Measurements from ENCODE around the gene ZNF644. TPM values are rescaled to one million over a fixed set of nuclear protein-coding genes. Genes with fewer than 3 reads are reported as not detected.
A peak's percentile ranks its signal among the peaks of the same experiment; 100 is the strongest.

The ZNF644 gene
- total RNA-seq (2021) (36.5 and 37.9 TPM in 2 replicates), Bru-seq, nascent RNA (percentile 96 among the genes with signal in this experiment), BruChase-seq, experiment 1, labeled RNA remaining after a 2-hour chase (percentile 92 among the genes with signal in this experiment), BruChase-seq, experiment 2, labeled RNA remaining after a 6-hour chase (percentile 73 among the genes with signal in this experiment)
- long read RNA-seq, full-length matches to known transcripts: 10 of 19 reads
- long read RNA-seq, partial matches to known transcripts: 3 of 19 reads
- long read RNA-seq, other reads (novel, unspliced or antisense): 6 of 19 reads

DNA sequence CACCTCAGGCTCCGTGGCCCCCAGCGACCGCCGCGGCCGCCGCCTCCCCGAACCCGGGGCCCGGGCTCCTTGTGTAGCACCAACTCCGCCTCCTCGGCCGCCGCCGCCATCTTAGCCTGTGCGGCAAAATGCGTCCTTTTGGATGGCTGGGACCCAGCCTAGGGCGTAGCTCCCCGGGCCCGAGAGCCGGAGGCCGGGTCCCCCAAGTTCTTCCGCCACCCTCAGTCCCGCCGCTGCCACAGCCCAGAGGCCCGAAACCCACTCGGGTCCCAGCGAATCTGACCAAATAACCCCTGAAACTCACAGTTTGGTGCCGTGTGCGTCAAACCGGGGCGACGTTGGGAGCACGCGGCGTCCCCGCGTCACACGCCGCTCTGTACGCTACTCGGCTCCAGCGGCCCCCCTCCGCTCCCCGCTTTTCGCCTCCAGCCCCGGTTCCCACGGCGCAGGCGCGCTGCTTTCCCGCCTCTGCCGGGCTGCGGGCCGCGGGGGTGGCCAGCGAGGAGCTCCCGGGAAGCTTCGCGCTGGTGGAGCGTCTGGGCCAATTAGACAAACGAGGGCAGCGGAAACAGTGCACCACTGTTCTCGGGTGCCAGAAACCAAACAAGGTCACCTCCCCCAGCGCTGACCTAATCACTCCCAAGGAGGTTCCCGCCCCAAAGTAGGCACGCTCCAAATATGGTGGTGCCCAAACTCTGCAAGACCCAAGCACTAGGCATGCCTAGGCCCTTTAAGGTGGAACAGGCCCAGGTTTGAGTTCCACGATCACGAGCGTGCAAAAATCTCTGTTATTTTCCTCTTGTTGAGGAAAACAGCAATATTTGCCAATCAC lies at the start of gene ZNF644:
TSS of gene ZNF644 (minus strand) at position 350 of the 832 bp plus-strand sequence. CDS start 39,682 bp downstream, outside the sequence.
- Histone ChIP-seq H3K9me3 (ENCODE audit: insufficient read depth, low read depth) (no peaks in the 10 kb centered on the region), H3K36me3 (ENCODE audit: low read depth) (peaks cover 36% of the 10 kb centered on the region), H2AFZ (peak within 1 kb of the TSS; percentile 85), H3K4me2 (peak within 1 kb of the TSS; percentile 83), H3K27ac (peak within 1 kb of the TSS; percentile 98), H3K9me2 (ENCODE audit: insufficient read depth) (no peaks in the 10 kb centered on the region), H3K4me1 (replicated peaks; ENCODE audit: insufficient read depth) (peaks cover 50% of the 10 kb centered on the region), H3K79me2 (ENCODE audit: low read depth) (peaks cover 56% of the 10 kb centered on the region), H4K20me1 (ENCODE audit: insufficient read depth) (peaks cover 25% of the 10 kb centered on the region), H3K27me3 (ENCODE audit: insufficient read depth, low read depth) (no peaks in the 10 kb centered on the region), H3F3A (ENCODE audit: insufficient read depth, low read depth) (peaks cover 25% of the 10 kb centered on the region; the same call in 1 of the 2 replicates), H3K4me3 (peak within 1 kb of the TSS; percentile 74)
- no peak for TF ChIP-seq EZH2 (IDR thresholded peaks at IDR 0.05; ENCODE audit: low read depth)
- TF ChIP-seq, protein P1, sequence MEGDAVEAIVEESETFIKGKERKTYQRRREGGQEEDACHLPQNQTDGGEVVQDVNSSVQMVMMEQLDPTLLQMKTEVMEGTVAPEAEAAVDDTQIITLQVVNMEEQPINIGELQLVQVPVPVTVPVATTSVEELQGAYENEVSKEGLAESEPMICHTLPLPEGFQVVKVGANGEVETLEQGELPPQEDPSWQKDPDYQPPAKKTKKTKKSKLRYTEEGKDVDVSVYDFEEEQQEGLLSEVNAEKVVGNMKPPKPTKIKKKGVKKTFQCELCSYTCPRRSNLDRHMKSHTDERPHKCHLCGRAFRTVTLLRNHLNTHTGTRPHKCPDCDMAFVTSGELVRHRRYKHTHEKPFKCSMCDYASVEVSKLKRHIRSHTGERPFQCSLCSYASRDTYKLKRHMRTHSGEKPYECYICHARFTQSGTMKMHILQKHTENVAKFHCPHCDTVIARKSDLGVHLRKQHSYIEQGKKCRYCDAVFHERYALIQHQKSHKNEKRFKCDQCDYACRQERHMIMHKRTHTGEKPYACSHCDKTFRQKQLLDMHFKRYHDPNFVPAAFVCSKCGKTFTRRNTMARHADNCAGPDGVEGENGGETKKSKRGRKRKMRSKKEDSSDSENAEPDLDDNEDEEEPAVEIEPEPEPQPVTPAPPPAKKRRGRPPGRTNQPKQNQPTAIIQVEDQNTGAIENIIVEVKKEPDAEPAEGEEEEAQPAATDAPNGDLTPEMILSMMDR (conservative IDR thresholded peaks at IDR 0.05): no peak
- intact Hi-C loops (cut with micrococcal nuclease; ENCODE audit: unreplicated experiment): loop anchor here (5.0 to 10.0 kb wide), 2 partner anchors 70 to 143 kb away; no protein-coding TSS in a partner anchor
- TSS peak; percentile 83 for BruUV-seq (replicated peaks)
- CTCF ChIA-PET: interaction anchor here (0.6 kb wide), 1 partner anchor 35 kb away, joined by 8 read pairs; no protein-coding TSS in a partner anchor
- DNase-seq: peak; percentile 85 to 92
- POLR2A ChIA-PET (ENCODE audit: unreplicated experiment): interaction anchor here (0.5 to 1.0 kb wide), 10 partner anchors 9 to 1117 kb away, joined by 3 to 18 read pairs (median 4); no protein-coding TSS in a partner anchor

DNA sequence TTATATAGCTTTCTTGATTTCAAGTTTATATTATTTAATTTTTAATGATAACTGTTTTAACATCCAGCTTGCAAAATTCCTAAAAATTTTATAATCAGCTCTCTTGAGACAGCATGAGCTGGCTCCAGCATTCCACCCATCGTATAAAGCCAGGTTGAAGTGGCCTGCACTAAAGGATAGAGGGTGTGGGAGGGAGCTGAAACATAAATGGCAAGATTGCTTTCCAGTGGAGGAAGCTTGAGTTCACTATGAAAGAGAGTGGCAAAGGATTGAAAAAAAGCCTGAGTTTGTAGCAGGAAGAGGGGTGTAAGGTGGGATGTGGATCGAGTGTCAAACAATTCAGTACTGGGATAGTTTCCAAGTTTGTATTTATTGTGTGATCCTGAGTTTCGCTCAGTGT lies 48.5 kb upstream of the ZNF644 start:
- CTCF ChIA-PET: interaction anchor here (0.6 kb wide), 1 partner anchor 47 kb away, joined by 3 read pairs; no protein-coding TSS in a partner anchor

DNA sequence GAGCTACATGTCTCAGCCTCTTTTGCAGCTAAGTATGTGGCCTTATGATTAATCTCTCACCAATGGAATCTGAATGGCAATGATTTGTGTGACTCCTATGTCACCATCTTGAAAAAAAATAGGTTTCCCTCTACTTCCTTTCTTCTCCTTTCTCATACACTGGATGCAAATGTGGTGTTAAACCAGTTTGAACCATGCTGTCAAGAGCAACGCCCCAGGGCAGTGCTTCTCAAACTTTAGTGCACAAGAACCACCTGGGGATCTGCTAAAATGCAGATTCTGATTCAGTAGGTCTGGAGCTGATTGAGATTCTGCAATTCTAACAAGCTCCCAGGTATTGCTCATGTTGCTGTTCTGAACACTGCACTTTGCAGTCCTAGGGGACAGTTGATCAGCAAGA lies 44.7 kb upstream of the ZNF644 start:
- no peaks in the 10 kb centered on the region for H3K36me3 ChIP-seq (ENCODE audit: low read depth)
- no peaks in the 10 kb centered on the region for H3K27me3 ChIP-seq (ENCODE audit: insufficient read depth, low read depth)
- no peak for DNase-seq
- no peak overlapping the region for H3K4me3 ChIP-seq
- no peak overlapping the region for H2AFZ ChIP-seq
- intact Hi-C loops (cut with micrococcal nuclease; ENCODE audit: unreplicated experiment): no loop called here
- no peaks in the 10 kb centered on the region for H3F3A ChIP-seq (ENCODE audit: insufficient read depth, low read depth)
- ChIA-PET CTCF (no interaction called here), POLR2A (ENCODE audit: unreplicated experiment) (no interaction called here)
- TF ChIP-seq, protein P1 (conservative IDR thresholded peaks at IDR 0.05): no peak
- TF ChIP-seq EZH2 (IDR thresholded peaks at IDR 0.05; ENCODE audit: low read depth): no peak
- H3K9me3 ChIP-seq (ENCODE audit: insufficient read depth, low read depth): no peaks in the 10 kb centered on the region
- H3K79me2 ChIP-seq (ENCODE audit: low read depth): no peaks in the 10 kb centered on the region
- H3K9me2 ChIP-seq (ENCODE audit: insufficient read depth): no peaks in the 10 kb centered on the region
- H3K27ac ChIP-seq: no peak overlapping the region
- no peaks in the 10 kb centered on the region for H3K4me1 ChIP-seq (replicated peaks; ENCODE audit: insufficient read depth)
- no TSS peak for BruUV-seq (replicated peaks)
- H3K4me2 ChIP-seq: no peak overlapping the region
- no peaks in the 10 kb centered on the region for H4K20me1 ChIP-seq (ENCODE audit: insufficient read depth)

More for the DNA sequence above, 48.5 kb upstream of the ZNF644 start:
- intact Hi-C loops (cut with micrococcal nuclease; ENCODE audit: unreplicated experiment): no loop called here
- Histone ChIP-seq H3K36me3 (ENCODE audit: low read depth) (no peaks in the 10 kb centered on the region), H4K20me1 (ENCODE audit: insufficient read depth) (no peaks in the 10 kb centered on the region), H3K9me3 (ENCODE audit: insufficient read depth, low read depth) (no peaks in the 10 kb centered on the region), H3K27me3 (ENCODE audit: insufficient read depth, low read depth) (no peaks in the 10 kb centered on the region), H3K4me2 (no peak overlapping the region), H3K79me2 (ENCODE audit: low read depth) (no peaks in the 10 kb centered on the region), H3K4me3 (no peak overlapping the region), H3F3A (ENCODE audit: insufficient read depth, low read depth) (no peaks in the 10 kb centered on the region), H3K9me2 (ENCODE audit: insufficient read depth) (no peaks in the 10 kb centered on the region), H2AFZ (no peak overlapping the region), H3K27ac (no peak overlapping the region), H3K4me1 (replicated peaks; ENCODE audit: insufficient read depth) (no peaks in the 10 kb centered on the region)
- POLR2A ChIA-PET (ENCODE audit: unreplicated experiment): no interaction called here
- no TSS peak for BruUV-seq (replicated peaks)
- TF ChIP-seq EZH2 (IDR thresholded peaks at IDR 0.05; ENCODE audit: low read depth): no peak
- DNase-seq: no peak
